Glutamatergic neuron (in vitro differentiated cells): ENCODE data around the gene HSPA8. TPM values are rescaled to one million over a fixed set of nuclear protein-coding genes. Genes with fewer than 3 reads are reported as not detected.

ENCODE experiments used
- DNase-seq: peaks from one replicate; pipeline ENCODE4 v3.0.0; 2022
- H3K27ac Mint-ChIP-seq: one replicate; pipeline ENCODE4 v1.8.0; 2020; ENCODE audit warnings: mild to moderate bottlenecking, mixed read lengths, inconsistent platforms; ENCODE audit not compliant: unreplicated experiment
- H3K27me3 Mint-ChIP-seq: one replicate; pipeline ENCODE4 v1.8.0; 2020; ENCODE audit warnings: mild to moderate bottlenecking, moderate library complexity, mixed read lengths, inconsistent platforms; ENCODE audit not compliant: unreplicated experiment
- H3K36me3 Mint-ChIP-seq: one replicate; pipeline ENCODE4 v1.8.0; 2020; ENCODE audit warnings: mild to moderate bottlenecking, mixed read lengths, inconsistent platforms; ENCODE audit not compliant: unreplicated experiment
- H3K4me1 Mint-ChIP-seq: one replicate; pipeline ENCODE4 v1.8.0; 2020; ENCODE audit warnings: mild to moderate bottlenecking, low read depth, mixed read lengths, inconsistent platforms; ENCODE audit not compliant: unreplicated experiment
- H3K4me3 Mint-ChIP-seq: one replicate; pipeline ENCODE4 v1.8.0; 2020; ENCODE audit warnings: mild to moderate bottlenecking, mixed read lengths, inconsistent platforms; ENCODE audit not compliant: unreplicated experiment
- H3K9me3 Mint-ChIP-seq: one replicate; pipeline ENCODE4 v1.8.0; 2020; ENCODE audit warnings: mild to moderate bottlenecking, moderate library complexity, mixed read lengths, inconsistent platforms; ENCODE audit not compliant: unreplicated experiment
- long read RNA-seq: library from polyadenylated mRNA; unstranded; transcript quantifications from one replicate; pipeline ENCODE4 v2.0.0, GENCODE V29; 2020; ENCODE audit not compliant: unreplicated experiment
- total RNA-seq: library from RNA; stranded (reverse); fragmentation: NEBNext Ultra II Directional; extraction: Animal tissue kit (Norgen Biotek cat#: 25700); gene quantifications from one replicate; pipeline ENCODE4 v1.2.1, GENCODE V29; 2021; ENCODE audit not compliant: unreplicated experiment
- TF ChIP-seq, protein P1 (sequence below): fragments of 200-600 bp; sonication (generic); IDR thresholded peaks from one replicate; pipeline ENCODE4 v1.5.0; 2021; ENCODE audit not compliant: partially characterized antibody, unreplicated experiment

HSPA8 gene
- total RNA-seq = 1,228 TPM
- long read RNA-seq, transcript HSPA8-224 (9 exons, 2,463 nt) = major isoform, 2,854 of 2,997 reads
- long read RNA-seq, transcript HSPA8-201 (8 exons, 2,186 nt) = minor isoform, 30 of 2,997 reads
- long read RNA-seq, transcript HSPA8-222 (6 exons, 1,884 nt) = minor isoform, 9 of 2,997 reads
- long read RNA-seq, partial matches to known transcripts = 27 of 2,997 reads
- long read RNA-seq, other reads (novel, unspliced or antisense) = 67 of 2,997 reads

GRCh38 chr11:123061403-123062157 is at the start of gene HSPA8:
Gene HSPA8 (minus strand): TSS chr11:123062136. CDS start chr11:123061324, 812 bp downstream.
- peaks cover 5% of the 10 kb centered on the region for H3K27me3 Mint-ChIP-seq
- TF ChIP-seq, protein P1, sequence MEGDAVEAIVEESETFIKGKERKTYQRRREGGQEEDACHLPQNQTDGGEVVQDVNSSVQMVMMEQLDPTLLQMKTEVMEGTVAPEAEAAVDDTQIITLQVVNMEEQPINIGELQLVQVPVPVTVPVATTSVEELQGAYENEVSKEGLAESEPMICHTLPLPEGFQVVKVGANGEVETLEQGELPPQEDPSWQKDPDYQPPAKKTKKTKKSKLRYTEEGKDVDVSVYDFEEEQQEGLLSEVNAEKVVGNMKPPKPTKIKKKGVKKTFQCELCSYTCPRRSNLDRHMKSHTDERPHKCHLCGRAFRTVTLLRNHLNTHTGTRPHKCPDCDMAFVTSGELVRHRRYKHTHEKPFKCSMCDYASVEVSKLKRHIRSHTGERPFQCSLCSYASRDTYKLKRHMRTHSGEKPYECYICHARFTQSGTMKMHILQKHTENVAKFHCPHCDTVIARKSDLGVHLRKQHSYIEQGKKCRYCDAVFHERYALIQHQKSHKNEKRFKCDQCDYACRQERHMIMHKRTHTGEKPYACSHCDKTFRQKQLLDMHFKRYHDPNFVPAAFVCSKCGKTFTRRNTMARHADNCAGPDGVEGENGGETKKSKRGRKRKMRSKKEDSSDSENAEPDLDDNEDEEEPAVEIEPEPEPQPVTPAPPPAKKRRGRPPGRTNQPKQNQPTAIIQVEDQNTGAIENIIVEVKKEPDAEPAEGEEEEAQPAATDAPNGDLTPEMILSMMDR = no peak
- H3K36me3 Mint-ChIP-seq = peaks cover 6% of the 10 kb centered on the region
- H3K27ac Mint-ChIP-seq = peak within 1 kb of the TSS; percentile 99
- H3K4me3 Mint-ChIP-seq = peak within 1 kb of the TSS; percentile 96
- peaks cover 37% of the 10 kb centered on the region for H3K4me1 Mint-ChIP-seq
- peak; percentile 47 for DNase-seq
- H3K9me3 Mint-ChIP-seq = peaks cover 8% of the 10 kb centered on the region

DNA sequence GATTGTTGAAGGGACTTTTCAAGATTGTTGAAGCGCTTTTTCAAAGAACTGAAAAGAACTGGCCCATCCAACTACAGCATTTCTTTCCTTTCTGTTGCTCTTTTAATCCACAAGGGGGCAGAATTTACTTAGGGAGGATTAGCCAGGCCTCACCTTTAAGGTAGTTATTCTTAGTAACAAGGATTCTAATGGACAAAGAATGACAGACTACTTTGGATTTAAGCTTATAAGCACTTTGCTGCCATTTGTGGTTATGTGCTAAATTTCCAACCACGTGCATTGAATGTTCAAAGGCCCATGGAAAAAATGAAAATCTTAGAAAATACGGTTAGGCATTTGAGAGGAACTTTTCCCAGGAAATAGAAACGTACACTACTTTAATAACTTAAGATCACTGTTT is 49.5 kb upstream of the HSPA8 start:
- no peaks in the 10 kb centered on the region for H3K27me3 Mint-ChIP-seq
- TF ChIP-seq, protein P1 = peak; percentile 90
- H3K27ac Mint-ChIP-seq = no peak overlapping the region
- peaks cover 7% of the 10 kb centered on the region for H3K36me3 Mint-ChIP-seq
- no peak for DNase-seq
- peaks cover 1% of the 10 kb centered on the region for H3K9me3 Mint-ChIP-seq
- peaks cover 7% of the 10 kb centered on the region for H3K4me1 Mint-ChIP-seq
- no peak overlapping the region for H3K4me3 Mint-ChIP-seq

DNA sequence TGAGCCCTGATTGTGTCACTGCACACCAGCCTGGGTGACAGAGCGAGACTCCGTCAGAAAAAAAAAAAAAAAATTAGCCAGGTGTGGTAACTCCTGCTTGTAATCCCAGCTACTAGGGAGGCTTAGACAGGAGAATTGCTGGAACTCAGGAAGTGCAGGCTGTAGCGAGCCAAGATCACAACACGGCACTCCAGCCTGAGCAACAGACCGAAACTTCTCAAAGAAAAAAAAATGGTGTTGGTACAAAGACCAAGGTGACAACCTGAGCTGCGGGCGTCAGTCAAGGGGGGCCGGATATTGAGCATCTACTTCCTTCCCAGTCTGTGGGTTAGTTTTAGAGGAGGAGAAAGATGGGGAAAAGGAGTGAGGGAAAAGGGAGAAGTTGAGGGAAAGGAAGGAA is 48.5 kb upstream of the HSPA8 start:
- Mint-ChIP-seq H3K27ac (no peak overlapping the region), H3K4me1 (peaks cover 7% of the 10 kb centered on the region), H3K9me3 (peaks cover 1% of the 10 kb centered on the region), H3K27me3 (no peaks in the 10 kb centered on the region), H3K4me3 (no peak overlapping the region), H3K36me3 (peaks cover 1% of the 10 kb centered on the region)
- TF ChIP-seq, protein P1 = no peak
- DNase-seq = no peak

GRCh38 chr11:123107945-123108495 is 46.1 kb upstream of the HSPA8 start:
- TF ChIP-seq, protein P1 = no peak
- no peak for DNase-seq
- Mint-ChIP-seq H3K36me3 (no peaks in the 10 kb centered on the region), H3K27me3 (peaks cover 3% of the 10 kb centered on the region), H3K9me3 (no peaks in the 10 kb centered on the region), H3K27ac (no peak overlapping the region), H3K4me1 (peaks cover 2% of the 10 kb centered on the region), H3K4me3 (no peak overlapping the region)

GRCh38 chr11:123104697-123105096 is 42.8 kb upstream of the HSPA8 start:
- no peak for DNase-seq
- Mint-ChIP-seq H3K27ac (no peak overlapping the region), H3K36me3 (no peaks in the 10 kb centered on the region), H3K4me1 (peaks cover 5% of the 10 kb centered on the region), H3K9me3 (no peaks in the 10 kb centered on the region), H3K27me3 (peaks cover 3% of the 10 kb centered on the region), H3K4me3 (no peak overlapping the region)
- TF ChIP-seq, protein P1 = no peak
